Liver (tissue), 9 donors: Measurements from ENCODE around the gene TMEM233. TPM values are rescaled to one million over a fixed set of nuclear protein-coding genes. Genes with fewer than 3 reads are reported as not detected.

ENCODE experiments used
- DNase-seq: peaks from one replicate; pipeline ENCODE4 v3.0.0-alpha.2; 2017; ENCODE audit warnings: low spot score
- H3K27ac ChIP-seq, 2 donors: one replicate each; pipeline ENCODE4 v1.7.0; 2013; ENCODE audit warnings: inconsistent platforms in 2 of 2, low read length in 2 of 2, control low read depth in 1 of 2, low read depth in 1 of 2, mild to moderate bottlenecking in 1 of 2
- H3K27me3 ChIP-seq, 4 donors: one replicate each; pipeline versions ENCODE4 v1.6.1 to v1.7.0; 2013; ENCODE audit warnings: low read length in 3 of 4, inconsistent platforms in 1 of 4, mild to moderate bottlenecking in 1 of 4, moderate library complexity in 1 of 4; ENCODE audit not compliant: control insufficient read depth in 4 of 4, insufficient read depth in 4 of 4
- H3K36me3 ChIP-seq, 4 donors: one replicate each; pipeline versions ENCODE4 v1.6.1 to v1.7.0; 2013; ENCODE audit warnings: low read length in 3 of 4, mild to moderate bottlenecking in 3 of 4, low read depth in 1 of 4, moderate library complexity in 1 of 4; ENCODE audit not compliant: control insufficient read depth in 4 of 4, insufficient read depth in 3 of 4
- H3K4me1 ChIP-seq, 4 donors: one replicate each; pipeline versions ENCODE4 v1.6.1 to v1.7.0; 2013; ENCODE audit warnings: low read length in 3 of 4, mild to moderate bottlenecking in 3 of 4, moderate library complexity in 1 of 4; ENCODE audit not compliant: control insufficient read depth in 4 of 4, insufficient read depth in 4 of 4
- H3K4me3 ChIP-seq, 3 donors: one replicate each; pipeline versions ENCODE4 v1.6.1 to v1.7.0; 2013; ENCODE audit warnings: low read length in 3 of 3, control low read depth in 1 of 3, low read depth in 1 of 3, mild to moderate bottlenecking in 1 of 3
- H3K9ac ChIP-seq, 2 donors: one replicate each; pipeline ENCODE4 v1.7.0; 2013; ENCODE audit warnings: low read length in 2 of 2, mild to moderate bottlenecking in 2 of 2, moderate library complexity in 2 of 2, control low read depth in 1 of 2, low read depth in 1 of 2
- H3K9me3 ChIP-seq, 4 donors: one replicate each; pipeline versions ENCODE4 v1.6.1 to v1.7.0; 2013; ENCODE audit warnings: low read length in 3 of 4; ENCODE audit not compliant: control insufficient read depth in 4 of 4
- EGR1 ChIP-seq, 2 donors: IDR thresholded peaks; 2 replicates each; pipeline ENCODE4 v1.6.1; 2016 to 2018; ENCODE audit warnings: antibody characterized with exemption in 2 of 2, low read depth in 2 of 2
- FOXA1 ChIP-seq: IDR thresholded peaks from 2 replicates; pipeline ENCODE4 v1.6.1; 2016; ENCODE audit warnings: antibody characterized with exemption
- FOXA2 ChIP-seq: IDR thresholded peaks from 2 replicates; pipeline ENCODE4 v1.6.1; 2016; ENCODE audit warnings: antibody characterized with exemption
- GABPA ChIP-seq, 2 donors: IDR thresholded peaks in 1 of 2; conservative IDR thresholded peaks in 1 of 2; 2 replicates each; pipeline ENCODE4 v1.6.1; 2016; ENCODE audit warnings: antibody characterized with exemption in 2 of 2, mild to moderate bottlenecking in 1 of 2, moderate library complexity in 1 of 2
- HNF4A ChIP-seq, 2 donors: conservative IDR thresholded peaks; 2 replicates each; pipeline ENCODE4 v1.6.1; 2016; ENCODE audit warnings: antibody characterized with exemption in 2 of 2, mild to moderate bottlenecking in 2 of 2
- HNF4G ChIP-seq: IDR thresholded peaks from 2 replicates; pipeline ENCODE4 v1.6.1; 2016; ENCODE audit warnings: antibody characterized with exemption
- RAD21 ChIP-seq, 2 donors: IDR thresholded peaks; 2 replicates each; pipeline ENCODE4 v1.6.1; 2016; ENCODE audit warnings: antibody characterized with exemption in 2 of 2, mild to moderate bottlenecking in 2 of 2
- RXRA ChIP-seq, 2 donors: IDR thresholded peaks; 2 replicates each; pipeline ENCODE4 v1.6.1; 2017 to 2018; ENCODE audit warnings: antibody characterized with exemption in 2 of 2, mild to moderate bottlenecking in 1 of 2
- SP1 ChIP-seq: IDR thresholded peaks from 2 replicates; pipeline ENCODE4 v1.6.1; 2018; ENCODE audit warnings: antibody characterized with exemption, mild to moderate bottlenecking
- TAF1 ChIP-seq: conservative IDR thresholded peaks from 2 replicates; pipeline ENCODE4 v1.6.1; 2016; ENCODE audit warnings: antibody characterized with exemption, mild to moderate bottlenecking
- YY1 ChIP-seq: IDR thresholded peaks from 2 replicates; pipeline ENCODE4 v1.6.1; 2016; ENCODE audit warnings: antibody characterized with exemption, mild to moderate bottlenecking
- WGBS: extraction: QIAGEN DNeasy Blood & Tissue Kit; methylation state at CpG from one replicate; pipeline ENCODE4 v1.1.7; 2013; 5-methylcytosine and 5-hydroxymethylcytosine counted together
- polyA plus RNA-seq, 2 donors: library from polyadenylated mRNA; stranded (reverse) in 1 of 2; unstranded in 1 of 2; fragments of 200-250 nt in 1 of 2; fragments of >200 nt in 1 of 2; fragmentation: Nextera tagmentation in 1 of 2; extraction: Ambion mirVana in 1 of 2; gene quantifications; one replicate each; pipeline versions ENCODE4 v1.2.1 to v1.2.3, GENCODE V29; 2013 to 2015
- total RNA-seq, 2 donors: library from RNA; depleted of rRNA; stranded (reverse); fragments of >200 nt; gene quantifications; one replicate each; pipeline ENCODE4 v1.2.3, GENCODE V29; 2014
- TF ChIP-seq, protein P1 (sequence below): IDR thresholded peaks from 2 replicates; pipeline ENCODE4 v1.6.1; 2016; ENCODE audit warnings: antibody characterized with exemption
- TF ChIP-seq, protein P2 (sequence below): IDR thresholded peaks from 2 replicates; pipeline ENCODE4 v1.6.1; 2016; ENCODE audit warnings: antibody characterized with exemption
- TF ChIP-seq, protein P3 (sequence below): IDR thresholded peaks from 2 replicates; pipeline ENCODE4 v1.6.1; 2016; ENCODE audit warnings: antibody characterized with exemption, mild to moderate bottlenecking
- TF ChIP-seq, protein P4 (sequence below): fragments of 150-350 bp; IDR thresholded peaks from 2 replicates; pipeline ENCODE4 v1.5.1; 2017; ENCODE audit warnings: improper control_type of control experiment, low read depth, low read length; ENCODE audit not compliant: missing input control
- donor health status: healthy.
- donor health status: healthy.
- donor health status: healthy.
- donor health status: healthy.
- donor health status: healthy.

Gene TMEM233
- total and polyA plus RNA-seq, 4 donors: 0.05 to 0.17 (median 0.09) TPM

DNA sequence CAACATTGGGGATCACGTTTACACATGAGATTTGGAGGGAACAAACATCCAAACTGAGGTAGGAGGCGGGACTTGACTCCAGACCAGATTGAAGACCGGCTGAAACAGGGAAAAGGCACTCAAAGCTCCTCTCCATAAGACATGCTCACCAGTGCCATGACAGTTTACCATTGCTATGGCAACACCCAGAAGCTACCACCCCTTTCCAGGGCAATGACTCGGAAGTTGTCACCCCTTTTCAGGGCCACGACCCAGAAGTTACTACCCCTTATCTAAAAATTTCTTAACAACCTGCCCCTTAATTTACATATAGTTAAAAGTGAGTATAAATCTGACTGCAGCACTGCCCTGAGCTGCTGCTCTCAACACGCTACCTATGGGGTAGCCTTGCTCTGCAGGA, 34.1 kb downstream of the TMEM233 start:
- DNase-seq: no peak
- peaks cover 0 to 15% (median 13%) of the 10 kb centered on the region in 4 donors for H3K4me1 ChIP-seq
- TF ChIP-seq YY1: no peak
- peak; percentile 32 to 35 for TF ChIP-seq RXRA (IDR thresholded peaks at IDR 0.05)
- TF ChIP-seq, protein P1, sequence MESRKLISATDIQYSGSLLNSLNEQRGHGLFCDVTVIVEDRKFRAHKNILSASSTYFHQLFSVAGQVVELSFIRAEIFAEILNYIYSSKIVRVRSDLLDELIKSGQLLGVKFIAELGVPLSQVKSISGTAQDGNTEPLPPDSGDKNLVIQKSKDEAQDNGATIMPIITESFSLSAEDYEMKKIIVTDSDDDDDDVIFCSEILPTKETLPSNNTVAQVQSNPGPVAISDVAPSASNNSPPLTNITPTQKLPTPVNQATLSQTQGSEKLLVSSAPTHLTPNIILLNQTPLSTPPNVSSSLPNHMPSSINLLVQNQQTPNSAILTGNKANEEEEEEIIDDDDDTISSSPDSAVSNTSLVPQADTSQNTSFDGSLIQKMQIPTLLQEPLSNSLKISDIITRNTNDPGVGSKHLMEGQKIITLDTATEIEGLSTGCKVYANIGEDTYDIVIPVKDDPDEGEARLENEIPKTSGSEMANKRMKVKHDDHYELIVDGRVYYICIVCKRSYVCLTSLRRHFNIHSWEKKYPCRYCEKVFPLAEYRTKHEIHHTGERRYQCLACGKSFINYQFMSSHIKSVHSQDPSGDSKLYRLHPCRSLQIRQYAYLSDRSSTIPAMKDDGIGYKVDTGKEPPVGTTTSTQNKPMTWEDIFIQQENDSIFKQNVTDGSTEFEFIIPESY: no peak
- TF ChIP-seq, protein P2, sequence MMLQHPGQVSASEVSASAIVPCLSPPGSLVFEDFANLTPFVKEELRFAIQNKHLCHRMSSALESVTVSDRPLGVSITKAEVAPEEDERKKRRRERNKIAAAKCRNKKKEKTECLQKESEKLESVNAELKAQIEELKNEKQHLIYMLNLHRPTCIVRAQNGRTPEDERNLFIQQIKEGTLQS: no peak
- no peaks in the 10 kb centered on the region for H3K9me3 ChIP-seq
- no peak overlapping the region for H3K9ac ChIP-seq
- peak overlapping the region in 1 of 3 donors; percentile 17 for H3K4me3 ChIP-seq
- no peaks in the 10 kb centered on the region for H3K36me3 ChIP-seq
- WGBS: 53% methylated on average over 6 of the region's 6 CpGs
- H3K27ac ChIP-seq: peak overlapping the region; percentile 87 to 88
- H3K27me3 ChIP-seq: no peaks in the 10 kb centered on the region

DNA sequence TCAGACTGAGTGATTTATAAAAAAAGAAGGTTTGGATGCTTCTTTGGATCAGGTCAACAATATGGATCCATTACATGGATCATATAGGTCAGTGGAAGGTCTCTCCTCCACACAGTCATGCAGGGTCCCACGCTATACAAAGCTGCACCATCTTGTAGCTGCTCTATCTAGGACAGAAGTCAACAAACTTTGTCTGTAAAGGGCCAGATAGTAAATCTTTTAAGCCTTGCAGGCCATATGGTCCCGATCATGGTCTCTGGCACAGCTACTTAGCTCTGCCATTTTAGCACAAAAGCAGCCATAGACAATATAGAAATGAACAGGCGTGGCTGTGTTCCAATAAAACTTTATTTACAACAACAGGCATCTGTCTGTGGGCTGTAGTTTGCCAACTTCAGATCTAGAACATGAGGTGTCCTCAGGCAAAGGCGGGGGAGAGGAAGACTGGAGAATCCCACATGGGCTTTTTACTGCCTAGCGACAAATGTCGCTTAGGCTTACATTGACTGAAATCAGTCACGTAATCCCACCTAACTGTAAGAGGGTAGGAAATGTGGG, 36.7 kb downstream of the TMEM233 start:
- Histone ChIP-seq H3K4me1 (peaks cover 0 to 15% (median 13%) of the 10 kb centered on the region in 4 donors), H3K27ac (no peak overlapping the region), H3K4me3 (no peak overlapping the region), H3K27me3 (no peaks in the 10 kb centered on the region), H3K9me3 (no peaks in the 10 kb centered on the region), H3K36me3 (no peaks in the 10 kb centered on the region), H3K9ac (no peak overlapping the region)
- WGBS: 94% methylated on average over 7 of the region's 7 CpGs
- no peak for TF ChIP-seq FOXA2
- no peak for TF ChIP-seq HNF4A (conservative IDR thresholded peaks at IDR 0.05)
- no peak for TF ChIP-seq RXRA (IDR thresholded peaks at IDR 0.05)
- TF ChIP-seq, protein P3, sequence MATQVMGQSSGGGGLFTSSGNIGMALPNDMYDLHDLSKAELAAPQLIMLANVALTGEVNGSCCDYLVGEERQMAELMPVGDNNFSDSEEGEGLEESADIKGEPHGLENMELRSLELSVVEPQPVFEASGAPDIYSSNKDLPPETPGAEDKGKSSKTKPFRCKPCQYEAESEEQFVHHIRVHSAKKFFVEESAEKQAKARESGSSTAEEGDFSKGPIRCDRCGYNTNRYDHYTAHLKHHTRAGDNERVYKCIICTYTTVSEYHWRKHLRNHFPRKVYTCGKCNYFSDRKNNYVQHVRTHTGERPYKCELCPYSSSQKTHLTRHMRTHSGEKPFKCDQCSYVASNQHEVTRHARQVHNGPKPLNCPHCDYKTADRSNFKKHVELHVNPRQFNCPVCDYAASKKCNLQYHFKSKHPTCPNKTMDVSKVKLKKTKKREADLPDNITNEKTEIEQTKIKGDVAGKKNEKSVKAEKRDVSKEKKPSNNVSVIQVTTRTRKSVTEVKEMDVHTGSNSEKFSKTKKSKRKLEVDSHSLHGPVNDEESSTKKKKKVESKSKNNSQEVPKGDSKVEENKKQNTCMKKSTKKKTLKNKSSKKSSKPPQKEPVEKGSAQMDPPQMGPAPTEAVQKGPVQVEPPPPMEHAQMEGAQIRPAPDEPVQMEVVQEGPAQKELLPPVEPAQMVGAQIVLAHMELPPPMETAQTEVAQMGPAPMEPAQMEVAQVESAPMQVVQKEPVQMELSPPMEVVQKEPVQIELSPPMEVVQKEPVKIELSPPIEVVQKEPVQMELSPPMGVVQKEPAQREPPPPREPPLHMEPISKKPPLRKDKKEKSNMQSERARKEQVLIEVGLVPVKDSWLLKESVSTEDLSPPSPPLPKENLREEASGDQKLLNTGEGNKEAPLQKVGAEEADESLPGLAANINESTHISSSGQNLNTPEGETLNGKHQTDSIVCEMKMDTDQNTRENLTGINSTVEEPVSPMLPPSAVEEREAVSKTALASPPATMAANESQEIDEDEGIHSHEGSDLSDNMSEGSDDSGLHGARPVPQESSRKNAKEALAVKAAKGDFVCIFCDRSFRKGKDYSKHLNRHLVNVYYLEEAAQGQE: no peak
- TF ChIP-seq, protein P2: no peak
- no peak for TF ChIP-seq GABPA (IDR thresholded peaks at IDR 0.05 in 1 of 2, conservative IDR thresholded peaks at IDR 0.05 in 1 of 2)
- TF ChIP-seq FOXA1: no peak
- TF ChIP-seq YY1: no peak
- TF ChIP-seq, protein P4, sequence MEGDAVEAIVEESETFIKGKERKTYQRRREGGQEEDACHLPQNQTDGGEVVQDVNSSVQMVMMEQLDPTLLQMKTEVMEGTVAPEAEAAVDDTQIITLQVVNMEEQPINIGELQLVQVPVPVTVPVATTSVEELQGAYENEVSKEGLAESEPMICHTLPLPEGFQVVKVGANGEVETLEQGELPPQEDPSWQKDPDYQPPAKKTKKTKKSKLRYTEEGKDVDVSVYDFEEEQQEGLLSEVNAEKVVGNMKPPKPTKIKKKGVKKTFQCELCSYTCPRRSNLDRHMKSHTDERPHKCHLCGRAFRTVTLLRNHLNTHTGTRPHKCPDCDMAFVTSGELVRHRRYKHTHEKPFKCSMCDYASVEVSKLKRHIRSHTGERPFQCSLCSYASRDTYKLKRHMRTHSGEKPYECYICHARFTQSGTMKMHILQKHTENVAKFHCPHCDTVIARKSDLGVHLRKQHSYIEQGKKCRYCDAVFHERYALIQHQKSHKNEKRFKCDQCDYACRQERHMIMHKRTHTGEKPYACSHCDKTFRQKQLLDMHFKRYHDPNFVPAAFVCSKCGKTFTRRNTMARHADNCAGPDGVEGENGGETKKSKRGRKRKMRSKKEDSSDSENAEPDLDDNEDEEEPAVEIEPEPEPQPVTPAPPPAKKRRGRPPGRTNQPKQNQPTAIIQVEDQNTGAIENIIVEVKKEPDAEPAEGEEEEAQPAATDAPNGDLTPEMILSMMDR: no peak
- TF ChIP-seq, protein P1: no peak
- no peak for TF ChIP-seq SP1
- no peak for TF ChIP-seq HNF4G
- no peak for TF ChIP-seq TAF1
- TF ChIP-seq EGR1 (IDR thresholded peaks at IDR 0.05; ENCODE audit: low read depth in 2 of 2): no peak
- TF ChIP-seq RAD21 (IDR thresholded peaks at IDR 0.05): no peak
- DNase-seq: no peak
